HepG2 (cell line): ENCODE measurements around the gene PPP1CA. TPM values are rescaled to one million over a fixed set of nuclear protein-coding genes. Genes with fewer than 3 reads are reported as not detected.

Experiments used
- FOXP4 ChIP-seq: sonication (generic); formaldehyde crosslinking; IDR thresholded peaks from 2 replicates; pipeline ENCODE4 v1.4.0; 2020; ENCODE audit warnings: missing genetic modification reagents
- GZF1 ChIP-seq: sonication (generic); formaldehyde crosslinking; IDR thresholded peaks from 2 replicates; pipeline ENCODE4 v1.5.1; 2020; ENCODE audit warnings: mild to moderate bottlenecking, missing genetic modification reagents
- KDM5A ChIP-seq: fragments of 200-600 bp; sonication (generic); IDR thresholded peaks from 2 replicates; pipeline ENCODE4 v1.7.0; 2018; ENCODE audit warnings: antibody characterized with exemption, mild to moderate bottlenecking, low read length, borderline replicate concordance
- MAZ ChIP-seq, 2 experiments: sonication (generic) in 1 of 2; formaldehyde crosslinking in 1 of 2; IDR thresholded peaks; 2 replicates each; pipeline versions ENCODE4 v1.5.0 to v1.6.1; 2012 to 2020; ENCODE audit warnings: low read depth in 2 of 2, mild to moderate bottlenecking in 2 of 2, borderline replicate concordance in 1 of 2, improper control_type of control experiment in 1 of 2, low read length in 1 of 2, missing genetic modification reagents in 1 of 2, moderate library complexity in 1 of 2
- NAIF1 ChIP-seq: sonication (generic); formaldehyde crosslinking; IDR thresholded peaks from 2 replicates; pipeline ENCODE4 v1.5.0; 2020; ENCODE audit warnings: mild to moderate bottlenecking, missing genetic modification reagents, borderline replicate concordance
- NR2F6 ChIP-seq, 2 experiments: IDR thresholded peaks; 2 replicates each; pipeline ENCODE4 v1.6.1; 2016; ENCODE audit warnings: antibody characterized with exemption in 1 of 2, mild to moderate bottlenecking in 1 of 2
- RFX5 ChIP-seq: IDR thresholded peaks from 2 replicates; pipeline ENCODE4 v1.6.1; 2011; ENCODE audit warnings: low read depth, low read length, improper control_type of control experiment
- ZBTB4 ChIP-seq: sonication (generic); formaldehyde crosslinking; IDR thresholded peaks from 2 replicates; pipeline ENCODE4 v1.4.0; 2020; ENCODE audit warnings: missing genetic modification reagents, mild to moderate bottlenecking, borderline replicate concordance
- ZNF136 ChIP-seq: sonication (generic); formaldehyde crosslinking; IDR thresholded peaks from 2 replicates; pipeline ENCODE4 v1.8.1; 2022; ENCODE audit warnings: low read depth, mild to moderate bottlenecking, moderate library complexity, missing genetic modification reagents
- ZNF547 ChIP-seq: sonication (generic); formaldehyde crosslinking; IDR thresholded peaks from 2 replicates; pipeline ENCODE4 v1.5.1; 2020; ENCODE audit warnings: mild to moderate bottlenecking, missing genetic modification reagents
- ZNF570 ChIP-seq: sonication (generic); formaldehyde crosslinking; IDR thresholded peaks from 2 replicates; pipeline ENCODE4 v1.4.0; 2020; ENCODE audit warnings: mild to moderate bottlenecking, missing genetic modification reagents, borderline replicate concordance
- ZNF687 ChIP-seq: sonication (generic); formaldehyde crosslinking; IDR thresholded peaks from 2 replicates; pipeline ENCODE4 v1.5.1; 2020; ENCODE audit warnings: mild to moderate bottlenecking, missing genetic modification reagents, moderate library complexity
- ZNF777 ChIP-seq: sonication (generic); formaldehyde crosslinking; IDR thresholded peaks from 2 replicates; pipeline ENCODE4 v1.4.0; 2020; ENCODE audit warnings: missing genetic modification reagents
- polyA plus RNA-seq, 8 experiments: library from polyadenylated mRNA; depleted of rRNA in 3 of 8; stranded (reverse) in 7 of 8; unstranded in 1 of 8; fragments of >200 nt; fragmentation: Illumina TruSeq in 4 of 8; extraction: Trizol in 4 of 8; gene quantifications; 2 replicates each; pipeline versions ENCODE4 v1.2.1 to v1.2.3, GENCODE V29; 2011 to 2016; ENCODE audit warnings: low read depth in 4 of 8, missing spikeins in 1 of 8, mixed read lengths in 1 of 8; ENCODE audit not compliant: insufficient read depth in 1 of 8
- total RNA-seq, 5 experiments: library from RNA; depleted of rRNA; stranded (reverse); fragments of >200 nt; fragmentation: Illumina TruSeq; extraction: Trizol; gene quantifications; 2 replicates each; pipeline ENCODE4 v1.2.3, GENCODE V29; 2016; ENCODE audit warnings: low read depth in 1 of 5
- TF ChIP-seq, protein P1 (sequence below): sonication (generic); formaldehyde crosslinking; IDR thresholded peaks from 2 replicates; pipeline ENCODE4 v1.9.0; 2022; ENCODE audit warnings: low read depth, missing genetic modification reagents

The PPP1CA gene
- total and polyA plus RNA-seq, 2 of the 13 experiments (the other 11 are each of a cell fraction or from before 2014, with no cell fraction given): 149 to 170 TPM

DNA sequence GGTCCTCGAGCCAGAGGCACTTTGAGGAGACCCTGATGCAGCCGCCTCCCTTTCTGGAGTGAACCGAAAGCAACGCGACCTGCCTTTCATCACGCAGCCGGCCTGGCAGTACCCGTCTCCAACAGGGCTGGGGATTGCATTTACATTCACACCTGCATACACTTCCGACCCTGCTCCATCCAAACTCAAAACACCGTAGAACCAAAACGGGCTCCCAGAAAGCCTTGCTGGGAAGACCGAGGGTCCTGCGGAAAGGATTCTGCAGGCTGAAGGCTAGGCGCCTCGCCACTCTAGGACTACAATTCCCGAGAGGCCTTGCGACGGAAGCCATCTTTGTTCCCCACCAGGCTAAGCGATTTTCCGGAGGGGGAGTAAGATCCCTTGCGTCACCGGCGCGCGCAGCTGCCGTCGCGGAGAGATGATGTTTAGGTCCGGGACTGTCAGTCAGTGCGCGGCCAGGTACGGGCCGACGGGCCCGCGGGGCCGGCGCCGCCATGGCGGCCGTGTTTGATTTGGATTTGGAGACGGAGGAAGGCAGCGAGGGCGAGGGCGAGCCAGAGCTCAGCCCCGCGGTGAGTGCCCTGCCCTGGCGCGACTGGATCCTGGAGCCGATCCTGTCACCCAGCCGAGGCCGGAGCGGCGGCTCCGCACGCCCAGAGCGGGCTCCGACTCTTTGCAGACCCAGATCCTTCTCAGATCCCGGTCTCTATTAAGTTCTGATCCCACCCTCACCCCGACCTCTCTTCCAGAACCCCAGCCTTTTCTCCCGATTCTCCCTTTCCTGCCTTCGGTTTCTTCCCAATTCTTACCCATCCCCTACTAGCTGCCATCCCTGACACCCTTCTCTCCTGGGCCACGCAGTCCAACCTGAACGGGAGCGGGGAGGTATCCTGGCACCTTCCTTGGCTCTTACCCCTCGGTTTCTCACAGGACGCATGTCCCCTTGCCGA lies 26.7 kb upstream of the PPP1CA start, which contains the start of gene RPS6KB2 (continued):
- no peak for TF ChIP-seq GZF1 (CRISPR knock-in tag)
- 0 out of 2 replicates have a peak, but pooled peaks have one; percentile 56 for TF ChIP-seq ZNF570 (CRISPR knock-in tag)
- TF ChIP-seq KDM5A: peak; percentile 96
- peak; percentile 68 for TF ChIP-seq ZNF687 (CRISPR knock-in tag)
- TF ChIP-seq RFX5: peak; percentile 24; the same call in 1 of the 2 replicates
- TF ChIP-seq NAIF1 (CRISPR knock-in tag): peak; percentile 74
- 0 out of 2 replicates have a peak, but pooled peaks have one; percentile 44 for TF ChIP-seq ZBTB4 (CRISPR knock-in tag)
- no peak for TF ChIP-seq ZNF136 (CRISPR knock-in tag)
- TF ChIP-seq MAZ (IDR thresholded peaks at IDR 0.05; ENCODE audit: borderline replicate concordance, low read depth, low read length): peak; percentile 86; the same call in 1 of the 2 replicates
- TF ChIP-seq MAZ (CRISPR knock-in tag; IDR thresholded peaks at IDR 0.05; ENCODE audit: low read depth): peak; percentile 62
- TF ChIP-seq, protein P1, sequence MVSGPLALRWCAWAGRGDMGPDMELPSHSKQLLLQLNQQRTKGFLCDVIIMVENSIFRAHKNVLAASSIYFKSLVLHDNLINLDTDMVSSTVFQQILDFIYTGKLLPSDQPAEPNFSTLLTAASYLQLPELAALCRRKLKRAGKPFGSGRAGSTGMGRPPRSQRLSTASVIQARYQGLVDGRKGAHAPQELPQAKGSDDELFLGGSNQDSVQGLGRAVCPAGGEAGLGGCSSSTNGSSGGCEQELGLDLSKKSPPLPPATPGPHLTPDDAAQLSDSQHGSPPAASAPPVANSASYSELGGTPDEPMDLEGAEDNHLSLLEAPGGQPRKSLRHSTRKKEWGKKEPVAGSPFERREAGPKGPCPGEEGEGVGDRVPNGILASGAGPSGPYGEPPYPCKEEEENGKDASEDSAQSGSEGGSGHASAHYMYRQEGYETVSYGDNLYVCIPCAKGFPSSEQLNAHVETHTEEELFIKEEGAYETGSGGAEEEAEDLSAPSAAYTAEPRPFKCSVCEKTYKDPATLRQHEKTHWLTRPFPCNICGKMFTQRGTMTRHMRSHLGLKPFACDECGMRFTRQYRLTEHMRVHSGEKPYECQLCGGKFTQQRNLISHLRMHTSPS: peak; percentile 38; the same call in 1 of the 2 replicates
- no peak; the same call in none of the 2 replicates for TF ChIP-seq NR2F6 (IDR thresholded peaks at IDR 0.05)
- peak; percentile 67 for TF ChIP-seq NR2F6 (CRISPR knock-in tag; IDR thresholded peaks at IDR 0.05)
- peak; percentile 62; the same call in 1 of the 2 replicates for TF ChIP-seq ZNF777 (CRISPR knock-in tag)
- TF ChIP-seq FOXP4 (CRISPR knock-in tag): peak; percentile 73
- TF ChIP-seq ZNF547 (CRISPR knock-in tag): 0 out of 2 replicates have a peak, but pooled peaks have one; percentile 40
